IPS DF 6.9 (cell line): ENCODE measurements around the gene MMP7.

ENCODE experiments used
- DNase-seq: peaks from one replicate; pipeline ENCODE4 v3.0.0-alpha.2; 2013; ENCODE audit warnings: low read depth, low spot score
- H3K27ac ChIP-seq: one replicate; pipeline ENCODE4 v1.5.1; 2013; ENCODE audit warnings: low read length, control low read depth
- H3K27me3 ChIP-seq: 2 replicates; pipeline ENCODE4 v1.6.1; 2013; ENCODE audit warnings: mild to moderate bottlenecking, low read length; ENCODE audit not compliant: control insufficient read depth, insufficient read depth
- H3K36me3 ChIP-seq: 2 replicates; pipeline ENCODE4 v1.6.1; 2013; ENCODE audit warnings: low read length; ENCODE audit not compliant: control insufficient read depth, insufficient read depth
- H3K4me1 ChIP-seq: 2 replicates; pipeline ENCODE4 v1.6.1; 2013; ENCODE audit warnings: low read length; ENCODE audit not compliant: control insufficient read depth, insufficient read depth
- H3K4me3 ChIP-seq: 2 replicates; pipeline ENCODE4 v1.5.1; 2013; ENCODE audit warnings: mild to moderate bottlenecking, low read length
- H3K9me3 ChIP-seq: 2 replicates; pipeline ENCODE4 v1.6.1; 2013; ENCODE audit warnings: low read length, inconsistent platforms; ENCODE audit not compliant: control insufficient read depth, insufficient read depth
- WGBS: extraction: QIAGEN DNeasy Blood & Tissue Kit; methylation state at CpG from one replicate; pipeline ENCODE4 v1.1.7; 2013; ENCODE audit warnings: mixed read lengths, missing lambda C conversion rate; ENCODE audit not compliant: insufficient read length, insufficient coverage; 5-methylcytosine and 5-hydroxymethylcytosine counted together

MMP7 gene

GRCh38 chr11:102560555-102561011, 30.0 kb upstream of the MMP7 start:
- no peak overlapping the region for H3K27ac ChIP-seq
- H3K27me3 ChIP-seq = no peaks in the 10 kb centered on the region
- DNase-seq = no peak
- no CpG with 5 or more reads among the region's 6 CpGs for WGBS
- H3K4me3 ChIP-seq = no peak overlapping the region
- no peaks in the 10 kb centered on the region for H3K36me3 ChIP-seq
- no peaks in the 10 kb centered on the region for H3K9me3 ChIP-seq
- no peaks in the 10 kb centered on the region; the same call in 1 of the 2 replicates for H3K4me1 ChIP-seq

DNA sequence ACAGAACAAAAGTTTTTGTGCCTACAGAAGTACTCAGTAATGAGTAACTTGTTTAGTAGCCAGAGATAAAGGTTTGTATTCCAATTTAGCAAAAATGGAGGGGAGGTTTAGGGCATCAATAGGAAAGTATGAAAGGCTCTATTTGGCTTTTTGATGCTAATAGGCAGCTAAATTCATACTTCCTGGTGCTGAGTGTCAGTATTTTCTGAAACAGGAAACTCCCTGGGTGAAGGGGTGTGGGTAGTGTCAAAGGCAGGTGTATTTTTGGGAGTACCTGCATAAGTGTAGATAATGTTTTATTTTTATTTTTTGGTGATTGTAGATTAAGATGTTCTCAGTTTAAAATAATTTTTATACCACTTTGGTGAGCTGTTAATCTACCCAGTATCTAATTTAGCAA, 29.3 kb upstream of the MMP7 start:
- no peak for DNase-seq
- Histone ChIP-seq H3K4me3 (no peak overlapping the region), H3K4me1 (no peaks in the 10 kb centered on the region; the same call in 1 of the 2 replicates), H3K36me3 (no peaks in the 10 kb centered on the region), H3K27ac (no peak overlapping the region), H3K27me3 (no peaks in the 10 kb centered on the region), H3K9me3 (no peaks in the 10 kb centered on the region)

DNA sequence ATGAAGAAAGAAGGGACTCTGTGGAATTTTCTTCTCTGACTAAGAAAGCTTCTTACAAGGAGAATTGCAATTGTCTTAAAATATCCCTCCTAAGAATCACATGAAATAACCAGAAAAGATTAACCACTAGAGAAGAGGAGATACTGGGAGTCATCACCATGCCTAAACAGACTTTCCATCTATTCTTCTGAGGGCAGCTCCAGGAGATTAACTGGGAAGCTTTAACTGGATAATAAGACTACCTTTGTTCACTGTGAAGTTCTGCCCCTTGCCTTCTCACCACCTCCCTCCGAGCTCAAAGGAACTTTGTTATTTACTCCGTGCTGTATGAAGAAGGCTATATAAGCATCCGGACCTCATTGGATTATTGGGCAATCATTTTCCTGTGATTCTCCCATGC, 24.5 kb upstream of the MMP7 start:
- no peak overlapping the region for H3K27ac ChIP-seq
- H3K36me3 ChIP-seq = no peaks in the 10 kb centered on the region
- H3K4me1 ChIP-seq = peaks cover 1% of the 10 kb centered on the region; the same call in 1 of the 2 replicates
- no peak overlapping the region for H3K4me3 ChIP-seq
- DNase-seq = no peak
- WGBS = no CpG with 5 or more reads among the region's 3 CpGs
- H3K9me3 ChIP-seq = no peaks in the 10 kb centered on the region
- no peaks in the 10 kb centered on the region for H3K27me3 ChIP-seq

- Histone ChIP-seq H3K4me3 (no peak overlapping the region), H3K4me1 (peaks cover 1% of the 10 kb centered on the region; the same call in 1 of the 2 replicates), H3K9me3 (no peaks in the 10 kb centered on the region), H3K27ac (no peak overlapping the region), H3K27me3 (no peaks in the 10 kb centered on the region), H3K36me3 (no peaks in the 10 kb centered on the region)
- WGBS = no CpG with 5 or more reads among the region's 5 CpGs
- DNase-seq = no peak
Measured at GRCh38 chr11:102553835-102554282, 23.3 kb upstream of the MMP7 start.

DNA sequence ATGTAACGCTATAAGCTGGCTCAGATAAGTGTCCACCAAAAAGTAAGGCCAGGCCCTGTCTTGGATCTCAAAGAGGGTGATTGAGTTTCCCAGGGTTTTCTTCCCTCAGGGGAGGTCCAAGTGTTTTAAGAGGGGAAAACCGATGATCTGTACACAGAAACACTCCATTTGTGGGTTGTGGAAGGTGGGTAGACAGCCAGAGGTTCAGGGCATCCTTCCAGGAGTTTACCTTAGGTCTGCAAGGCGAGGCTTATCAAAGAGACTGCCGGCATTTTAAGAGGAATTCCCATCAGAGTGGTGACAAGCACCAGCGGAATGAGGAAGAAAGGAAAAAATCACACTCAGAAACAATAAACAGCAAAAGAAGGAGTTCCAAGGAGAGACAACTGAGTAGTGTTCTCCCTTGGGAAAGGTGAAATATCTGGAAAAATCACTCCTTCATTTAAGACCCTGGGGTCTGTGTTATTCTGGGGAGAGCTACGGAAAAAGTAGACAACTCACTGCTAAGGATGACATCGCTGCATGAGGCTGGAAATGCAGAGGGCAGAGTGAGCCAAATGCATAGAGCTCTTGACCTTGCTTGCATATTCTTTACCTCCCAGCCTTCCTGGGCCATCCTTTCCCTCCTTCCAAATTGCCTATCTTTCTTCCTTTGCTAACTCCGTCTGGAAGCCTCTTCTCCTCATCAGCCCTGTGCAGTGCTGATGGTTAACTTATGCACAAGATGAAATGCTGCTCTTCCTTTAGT, 22.1 kb upstream of the MMP7 start:
- no CpG with 5 or more reads among the region's 8 CpGs for WGBS
- Histone ChIP-seq H3K4me1 (peaks cover 1% of the 10 kb centered on the region; the same call in 1 of the 2 replicates), H3K27ac (no peak overlapping the region), H3K9me3 (no peaks in the 10 kb centered on the region), H3K27me3 (no peaks in the 10 kb centered on the region), H3K36me3 (no peaks in the 10 kb centered on the region), H3K4me3 (no peak overlapping the region)
- DNase-seq = no peak

DNA sequence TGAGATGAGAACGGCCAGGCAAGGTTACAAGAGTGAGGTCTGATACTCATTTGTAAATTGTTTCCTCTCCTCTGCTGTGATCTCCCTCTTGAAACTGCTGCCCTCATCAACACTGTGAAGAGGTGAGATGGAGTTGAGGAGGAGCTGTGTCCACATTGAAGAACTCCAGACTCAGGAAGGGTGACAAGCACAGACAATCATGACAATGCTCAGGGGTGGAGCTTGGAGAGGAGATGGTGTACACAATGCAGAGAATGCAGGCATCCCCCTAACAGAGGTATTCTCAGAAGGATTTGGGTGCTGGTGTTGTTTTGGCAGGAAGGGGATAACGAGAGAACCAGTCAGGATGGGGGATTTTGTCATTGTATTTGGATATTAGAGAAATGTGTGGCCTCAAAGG, 21.5 kb upstream of the MMP7 start:
- no peaks in the 10 kb centered on the region for H3K9me3 ChIP-seq
- no peak overlapping the region for H3K4me3 ChIP-seq
- no peak overlapping the region for H3K27ac ChIP-seq
- no peak for DNase-seq
- no CpG with 5 or more reads among the region's 2 CpGs for WGBS
- peaks cover 1% of the 10 kb centered on the region; the same call in 1 of the 2 replicates for H3K4me1 ChIP-seq
- no peaks in the 10 kb centered on the region for H3K27me3 ChIP-seq
- no peaks in the 10 kb centered on the region for H3K36me3 ChIP-seq

DNA sequence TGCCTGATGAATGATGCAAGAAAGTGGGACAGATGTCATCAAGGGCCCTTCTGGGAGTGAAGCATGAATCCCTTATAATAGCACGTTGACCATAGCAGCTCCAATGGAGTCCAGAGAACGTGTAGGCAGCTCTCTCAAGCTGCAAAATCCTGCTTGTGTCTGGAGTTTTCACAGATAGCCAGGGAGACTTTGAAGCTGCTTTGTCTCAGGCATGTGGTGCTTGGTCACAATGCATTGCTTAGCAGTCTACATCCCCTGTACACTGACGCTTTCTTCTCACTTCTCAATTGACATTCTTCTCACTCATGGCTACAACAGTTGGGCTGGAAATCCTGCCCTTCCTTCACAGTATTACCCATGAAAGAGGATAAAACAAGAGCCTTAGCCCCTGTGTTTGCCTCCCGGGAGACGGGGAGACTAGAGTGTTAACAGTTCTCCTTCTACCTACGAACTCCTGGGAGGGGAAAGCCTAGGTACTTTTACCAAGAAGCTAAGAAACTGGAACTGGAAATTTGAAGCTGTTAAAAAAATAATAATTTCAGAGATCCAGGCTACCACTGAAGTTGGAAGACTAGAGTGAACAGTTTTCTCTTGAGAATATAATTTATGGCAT, 20.7 kb upstream of the MMP7 start:
- H3K9me3 ChIP-seq = no peaks in the 10 kb centered on the region
- no peak for DNase-seq
- H3K36me3 ChIP-seq = no peaks in the 10 kb centered on the region
- no peaks in the 10 kb centered on the region for H3K27me3 ChIP-seq
- no CpG with 5 or more reads among the region's 6 CpGs for WGBS
- H3K4me1 ChIP-seq = peaks cover 1% of the 10 kb centered on the region; the same call in 1 of the 2 replicates
- no peak overlapping the region for H3K4me3 ChIP-seq
- H3K27ac ChIP-seq = no peak overlapping the region

- no peaks in the 10 kb centered on the region for H3K9me3 ChIP-seq
- H3K27me3 ChIP-seq = no peaks in the 10 kb centered on the region
- no peak for DNase-seq
- no peaks in the 10 kb centered on the region for H3K36me3 ChIP-seq
- H3K27ac ChIP-seq = no peak overlapping the region
- WGBS = no CpG with 5 or more reads among the region's 3 CpGs
- 0 out of 2 replicates have a peak, but pooled peaks cover under 1% of the 10 kb centered on the region for H3K4me1 ChIP-seq
- no peak overlapping the region for H3K4me3 ChIP-seq
Measured at GRCh38 chr11:102546923-102547471, 16.4 kb upstream of the MMP7 start.

GRCh38 chr11:102546427-102546826, 15.9 kb upstream of the MMP7 start:
- no peaks in the 10 kb centered on the region for H3K36me3 ChIP-seq
- H3K4me1 ChIP-seq = no peaks in the 10 kb centered on the region
- H3K27me3 ChIP-seq = no peaks in the 10 kb centered on the region
- DNase-seq = no peak
- H3K9me3 ChIP-seq = no peaks in the 10 kb centered on the region
- H3K4me3 ChIP-seq = no peak overlapping the region
- no peak overlapping the region for H3K27ac ChIP-seq
- no CpG with 5 or more reads among the region's 4 CpGs for WGBS

DNA sequence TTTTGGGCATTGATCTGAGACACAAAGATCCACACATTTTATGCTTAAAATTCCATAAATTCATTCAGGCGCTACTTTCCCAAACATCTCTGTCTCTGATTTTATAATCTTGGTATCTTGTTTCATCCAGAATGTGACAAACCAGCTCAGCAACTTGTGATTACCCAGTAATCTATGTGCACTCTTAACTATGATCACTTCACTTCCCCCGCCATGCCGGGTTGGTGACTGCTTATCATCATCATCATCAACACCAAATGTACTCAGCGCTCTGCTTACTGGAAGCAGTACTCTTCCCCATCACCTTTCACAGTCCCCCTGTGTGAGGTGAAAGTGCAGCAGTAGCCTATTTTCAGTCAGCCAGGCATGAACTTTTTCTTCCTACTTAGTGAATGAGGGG, 15.2 kb upstream of the MMP7 start:
- Histone ChIP-seq H3K27ac (no peak overlapping the region), H3K36me3 (no peaks in the 10 kb centered on the region), H3K4me3 (no peak overlapping the region), H3K9me3 (no peaks in the 10 kb centered on the region), H3K27me3 (no peaks in the 10 kb centered on the region), H3K4me1 (no peaks in the 10 kb centered on the region)
- DNase-seq = no peak
- WGBS = no CpG with 5 or more reads among the region's 4 CpGs
